ENCODE results near the gene LPAR5.

Gene LPAR5

GRCh38 chr12:6635856-6636531 is at the start of gene LPAR5:
Gene LPAR5 (minus strand): TSS chr12:6635959. CDS start chr12:6621248, 14,711 bp downstream.
- peak; percentile 63 to 68 (median 66) for DNase-seq

GRCh38 chr12:6684609-6685008 is 48.9 kb upstream of the LPAR5 start:
- DNase-seq, result peak; percentile 76 to 82 (median 79)

- no peak for DNase-seq
Measured at GRCh38 chr12:6676962-6677361, 41.2 kb upstream of the LPAR5 start.

- no peak for DNase-seq
Measured at GRCh38 chr12:6672143-6672542, 36.4 kb upstream of the LPAR5 start.

DNA sequence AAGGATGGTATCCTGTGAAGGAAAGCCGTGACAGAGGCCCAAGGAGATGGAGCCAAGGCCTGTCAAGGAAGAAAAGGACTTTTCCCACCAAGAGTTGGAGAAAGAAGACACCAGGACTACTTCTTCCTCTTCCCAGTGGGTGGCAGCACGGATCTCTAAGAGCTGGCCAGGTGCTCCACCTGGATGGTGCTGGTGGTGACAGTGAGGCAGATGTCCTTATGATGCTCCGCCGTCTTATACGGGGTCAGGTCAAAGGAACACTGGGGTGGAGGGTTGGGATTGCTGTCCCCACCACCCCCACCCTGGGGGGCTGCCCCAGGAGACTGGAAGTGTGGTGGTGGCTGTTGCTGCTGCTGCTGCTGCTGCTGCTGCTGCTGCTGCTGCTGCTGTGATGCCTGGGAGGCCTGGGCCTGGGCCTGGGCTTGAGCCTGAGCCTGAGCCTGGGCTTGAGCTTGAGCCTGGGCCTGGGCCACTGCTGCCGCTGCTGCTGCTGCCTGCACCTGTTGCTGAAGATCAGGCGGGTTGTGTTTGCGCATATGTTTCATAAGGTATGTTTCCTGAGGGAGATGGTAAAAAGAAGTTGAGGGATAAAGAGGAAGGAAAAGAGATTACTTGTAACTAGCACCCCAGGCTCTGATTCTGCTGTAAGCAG is 31.9 kb upstream of the LPAR5 start:
- no peak for DNase-seq

- no peak for DNase-seq
Measured at GRCh38 chr12:6666211-6666610, 30.5 kb upstream of the LPAR5 start.

- DNase-seq, result peak; percentile 15 to 58 (median 56)
Measured at GRCh38 chr12:6664902-6665301, 29.1 kb upstream of the LPAR5 start.

DNA sequence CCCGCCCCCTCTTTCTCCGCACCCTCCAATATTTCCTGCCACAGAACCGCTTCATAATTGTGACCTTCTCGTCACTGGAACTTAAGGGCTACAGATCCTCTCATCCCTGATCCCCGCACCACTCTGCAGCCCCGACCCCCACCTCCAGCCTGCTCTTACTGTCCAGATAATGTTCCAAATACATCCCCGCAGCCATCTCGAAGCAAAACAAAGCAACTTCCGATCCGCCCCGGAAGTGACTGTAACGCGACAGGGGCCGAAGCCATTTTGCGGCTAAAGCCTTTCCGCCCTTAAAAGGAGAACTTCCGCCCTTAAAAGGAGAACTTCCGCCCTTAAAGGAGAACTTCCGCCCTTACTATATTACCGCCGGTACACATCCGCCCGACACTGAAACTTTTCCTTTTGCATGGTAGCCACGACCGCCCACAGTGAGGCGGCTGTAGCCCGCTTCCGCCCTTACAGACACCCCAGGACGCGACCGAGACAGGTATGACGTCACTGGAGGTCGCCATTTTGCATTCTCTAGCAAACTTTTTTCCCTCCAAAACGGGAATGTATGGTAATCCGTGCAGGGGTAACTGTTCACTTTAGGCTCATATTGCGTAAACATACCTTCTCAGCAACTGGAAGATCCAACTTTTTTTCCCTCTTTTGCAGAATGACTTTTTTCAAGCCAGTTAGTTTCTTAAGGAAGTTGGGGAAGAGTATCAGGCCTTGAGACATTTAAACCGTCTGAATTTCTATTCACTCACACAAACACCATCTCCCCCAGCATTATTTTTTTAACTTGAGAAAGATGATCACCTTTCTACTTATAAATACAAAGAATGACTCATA is 27.4 kb upstream of the LPAR5 start, which contains the start of gene ING4:
ING4 (minus strand) TSS at position 214 of the 837 bp plus-strand sequence; CDS start at position 196, 18 bp downstream.
- peak; percentile 98 to 100 (median 99) for DNase-seq

DNA sequence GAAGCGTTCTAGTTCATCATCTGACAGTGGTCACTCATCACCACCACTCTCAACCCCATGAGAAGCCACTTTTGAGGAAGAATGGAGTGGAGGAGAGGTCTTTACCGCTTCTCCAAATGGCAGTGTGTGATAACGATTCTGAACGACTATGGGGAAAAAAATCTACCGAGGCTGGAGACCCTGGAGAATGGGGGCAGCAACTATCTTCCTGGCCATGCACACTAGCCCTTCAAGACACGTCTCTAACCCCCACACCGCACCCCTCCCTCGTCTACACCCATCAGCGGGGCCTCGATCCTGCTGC is 26.8 kb upstream of the LPAR5 start:
- no peak for DNase-seq

DNA sequence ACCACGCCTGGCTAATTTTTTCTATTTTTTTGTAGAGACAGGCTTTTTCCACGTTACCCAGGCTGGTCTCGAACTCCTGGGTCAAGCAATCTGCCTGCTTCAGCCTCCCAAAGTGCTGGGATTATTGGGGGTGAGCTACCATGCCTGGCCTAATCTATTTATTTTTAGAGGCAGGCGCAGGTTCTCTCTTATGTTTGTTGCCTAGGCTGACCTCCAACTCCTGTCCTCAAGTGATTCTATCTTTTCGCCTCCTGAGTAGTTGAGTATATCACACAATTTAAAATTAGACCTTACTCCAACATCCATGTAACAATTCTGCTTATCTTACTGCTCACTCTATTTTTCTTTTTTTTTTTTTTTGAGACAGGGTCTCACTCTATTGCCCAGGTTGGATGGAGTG is 18.2 kb upstream of the LPAR5 start:
- peak in 1 of 3 donors; percentile 13 for DNase-seq

DNA sequence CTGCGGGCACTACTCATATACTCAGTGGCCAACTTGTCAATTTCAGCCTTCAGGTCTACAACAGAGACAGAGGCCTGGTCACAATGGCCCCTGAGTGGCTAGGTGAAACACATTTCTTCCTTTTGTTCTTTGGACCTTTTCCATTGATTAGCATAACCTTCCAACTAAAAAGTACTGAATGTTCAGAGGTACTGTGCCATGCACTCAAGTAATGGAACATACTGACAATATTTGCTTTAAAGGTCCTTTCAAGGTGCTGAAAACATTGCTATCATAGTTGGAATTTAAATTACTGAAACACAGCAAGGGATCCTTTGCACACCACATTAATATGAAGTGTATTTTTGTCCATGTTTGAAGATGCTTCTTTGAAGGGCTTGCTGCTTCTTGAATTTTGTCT is 17.6 kb upstream of the LPAR5 start:
- no peak for DNase-seq

DNA sequence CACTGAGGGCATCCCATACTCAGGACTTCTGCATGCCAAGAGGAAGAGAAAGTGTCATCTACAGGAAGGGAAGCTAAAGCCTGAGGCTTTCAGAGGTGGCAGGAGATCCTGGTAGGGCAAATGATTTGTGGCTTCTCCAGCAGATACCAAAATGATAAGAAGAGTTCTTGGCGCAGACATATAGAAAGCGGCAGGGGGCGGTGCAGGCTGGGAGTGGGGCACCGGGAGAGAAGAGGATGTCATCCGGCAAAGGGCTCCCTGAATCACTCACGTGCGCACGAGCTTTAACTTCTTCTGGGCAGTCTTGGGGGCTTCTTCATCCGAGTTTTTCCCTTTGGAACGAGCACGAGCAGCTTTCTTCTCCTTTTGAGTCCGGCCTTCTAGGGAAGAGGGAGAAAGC is 16.6 kb upstream of the LPAR5 start:
- no peak for DNase-seq

DNA sequence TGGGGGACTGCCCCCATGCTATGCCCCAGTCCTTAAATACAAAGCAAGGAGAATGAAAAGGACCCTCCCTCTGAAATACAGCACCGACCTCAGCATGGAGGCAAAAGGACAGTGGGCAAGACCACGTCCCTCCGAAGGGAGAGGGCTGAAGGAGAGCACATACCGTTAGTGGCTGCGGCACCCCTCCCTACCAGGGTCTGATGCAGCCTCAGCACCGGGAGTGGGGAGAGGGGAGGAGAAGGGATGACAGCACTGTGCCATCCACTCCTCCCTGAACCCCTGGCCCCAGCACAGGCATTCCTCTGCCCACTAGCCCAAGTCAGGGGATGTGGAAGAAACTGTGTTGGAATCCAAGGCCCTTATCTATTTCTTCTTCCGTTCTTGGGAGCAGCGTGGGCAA is 15.1 kb upstream of the LPAR5 start:
- no peak for DNase-seq

- DNase-seq, result peak; percentile 84 to 92 (median 84)
Measured at GRCh38 chr12:6647083-6647604, 11.4 kb upstream of the LPAR5 start, which contains the start of gene ACRBP. Gene ACRBP (minus strand): TSS chr12:6647432. CDS start chr12:6647366, 66 bp downstream.

GRCh38 chr12:6646276-6647082 is 10.7 kb upstream of the LPAR5 start:
- peak in 1 of 3 donors; percentile 17 for DNase-seq

- DNase-seq, result peak in 2 of 3 donors; percentile 18 to 33
Measured at GRCh38 chr12:6644903-6645302, 9.1 kb upstream of the LPAR5 start.

DNA sequence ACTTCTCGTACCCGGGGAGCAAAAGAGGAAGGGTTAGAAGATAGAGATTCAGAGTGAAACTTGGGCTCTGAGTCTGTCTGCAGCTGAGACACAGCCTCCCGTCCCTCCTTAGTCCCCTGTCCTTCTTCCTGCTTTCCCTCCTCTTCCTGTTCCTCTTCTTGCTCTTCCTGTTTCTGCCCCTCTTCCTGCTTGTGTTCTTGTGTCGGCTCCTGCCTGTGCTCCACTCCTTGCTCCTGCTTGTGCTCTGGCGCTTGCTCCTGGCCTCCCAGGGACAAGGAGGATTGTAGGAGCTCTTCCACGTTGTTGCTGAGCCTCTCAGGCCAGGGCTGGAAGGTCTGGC is 8.5 kb upstream of the LPAR5 start:
- peak; percentile 80 to 84 (median 83) for DNase-seq

DNA sequence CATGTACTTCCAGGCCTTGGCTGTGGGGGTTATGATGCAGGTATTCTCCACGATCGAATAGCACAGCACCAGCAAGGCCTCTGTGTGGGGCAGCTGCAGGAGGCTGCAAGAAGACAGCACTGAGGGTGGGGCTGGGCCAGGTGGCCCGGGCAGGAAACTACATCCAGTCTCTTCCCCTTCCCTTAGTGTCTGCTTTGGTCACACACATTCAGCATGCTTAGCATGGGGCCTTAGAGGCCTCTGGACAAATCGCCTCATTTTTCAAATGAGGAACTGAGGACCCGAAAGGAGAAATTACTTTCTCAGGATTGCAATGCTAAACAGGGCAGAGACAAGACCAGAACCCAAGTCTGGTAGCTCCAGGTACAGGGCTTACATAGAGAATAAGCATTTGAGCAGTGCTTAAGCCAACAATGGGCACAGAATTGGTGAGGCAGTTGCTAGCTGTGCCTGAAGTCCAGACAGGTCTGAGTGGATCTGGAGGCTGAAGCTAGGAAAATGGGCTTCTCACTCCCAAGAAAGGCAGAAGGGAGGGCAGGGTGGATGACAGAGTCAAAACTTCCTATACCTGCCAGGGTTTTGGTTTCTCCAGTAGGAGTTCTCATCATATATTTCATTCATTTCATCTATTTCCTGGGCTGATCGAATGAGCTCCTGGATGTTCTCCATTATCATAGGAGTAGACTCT is 8.0 kb upstream of the LPAR5 start:
- DNase-seq, result peak; percentile 57 to 75 (median 66)

DNA sequence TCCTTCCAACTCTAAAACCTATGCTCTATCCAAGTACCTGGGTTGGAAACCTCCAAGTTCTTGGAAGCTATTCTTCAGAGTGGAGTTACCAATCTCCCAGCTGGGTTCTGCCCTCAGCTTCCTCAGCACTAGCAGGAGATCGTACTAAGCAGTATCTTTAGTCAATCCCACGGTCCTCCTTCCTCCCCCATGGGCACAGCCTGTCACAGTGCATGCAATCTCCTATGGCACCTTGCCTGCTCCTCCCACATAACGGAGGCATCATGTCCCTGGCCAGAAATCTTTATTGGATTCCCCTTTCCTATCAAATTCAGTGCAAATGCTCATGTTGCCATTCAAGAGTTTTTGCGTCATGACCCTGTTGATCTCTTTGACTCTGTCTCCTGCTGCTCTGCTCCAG is 5.4 kb upstream of the LPAR5 start:
- DNase-seq, result peak in 1 of 3 donors; percentile 17

GRCh38 chr12:6640497-6640896 is 4.7 kb upstream of the LPAR5 start:
- DNase-seq, result peak in 1 of 3 donors; percentile 14

DNA sequence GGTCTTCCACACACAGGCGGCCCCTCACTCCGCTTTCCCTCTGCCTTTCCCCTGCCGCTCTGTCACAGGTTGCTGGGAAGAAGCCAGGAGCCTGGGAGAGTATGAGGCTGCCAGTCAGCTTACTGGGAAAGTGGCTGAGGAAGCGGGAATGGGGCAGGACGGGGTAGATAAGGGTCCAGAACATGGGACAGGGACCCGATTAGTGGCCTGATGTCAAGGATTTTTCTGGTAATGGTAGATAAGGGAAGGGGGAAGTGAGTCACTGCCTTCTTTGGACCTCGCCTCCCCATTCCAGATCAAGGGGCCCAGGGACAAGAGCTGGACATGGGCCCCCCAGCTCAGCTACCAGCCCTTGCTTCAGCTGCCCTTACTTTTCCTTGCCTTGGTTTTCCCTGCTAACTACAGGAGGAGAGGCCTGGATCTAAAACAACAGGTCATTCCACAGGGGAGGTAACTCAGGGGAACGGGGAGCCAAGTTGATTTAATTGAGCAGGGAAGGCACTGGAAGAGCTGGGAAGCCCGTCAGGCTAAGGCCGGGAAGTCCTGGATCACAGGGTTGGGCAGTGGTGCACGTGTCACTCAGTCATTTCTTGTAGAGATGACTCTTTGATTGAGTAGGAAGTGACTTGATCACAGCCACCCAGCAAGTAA is 3.5 kb upstream of the LPAR5 start:
- DNase-seq, result peak; percentile 65 to 75 (median 75)

Data from suppressor macrophage treated with lipopolysaccharide for 1 hour (primary cell).